Osteoblast (primary cell): ENCODE measurements around the gene KCNH5. TPM values are rescaled to one million over a fixed set of nuclear protein-coding genes. Genes with fewer than 3 reads are reported as not detected.

Experiments
- DNase-seq: peaks from one replicate; pipeline ENCODE4 v3.0.0; 2011; ENCODE audit warnings: low spot score, mixed read lengths; ENCODE audit not compliant: insufficient read length; ENCODE audit errors: missing footprints
- H2AFZ ChIP-seq: 2 replicates; pipeline ENCODE4 v1.6.0; 2011; ENCODE audit warnings: mild to moderate bottlenecking, low read length
- H3K27ac ChIP-seq: 2 replicates; pipeline ENCODE4 v1.5.1; 2011; ENCODE audit warnings: mild to moderate bottlenecking, low read depth, low read length, moderate library complexity
- H3K27me3 ChIP-seq: 2 replicates; pipeline ENCODE4 v1.6.0; 2012; ENCODE audit warnings: mild to moderate bottlenecking, control low read depth, inconsistent platforms, low read length, moderate library complexity; ENCODE audit not compliant: insufficient read depth
- H3K36me3 ChIP-seq: 2 replicates; pipeline ENCODE4 v1.5.1; 2011; ENCODE audit warnings: mild to moderate bottlenecking, low read length, control low read depth, moderate library complexity; ENCODE audit not compliant: insufficient read depth
- H3K4me1 ChIP-seq: 2 replicates; pipeline ENCODE4 v1.5.1; 2011; ENCODE audit warnings: mild to moderate bottlenecking, low read length, control low read depth, moderate library complexity; ENCODE audit not compliant: insufficient read depth
- H3K4me2 ChIP-seq: 2 replicates; pipeline ENCODE4 v1.6.0; 2011; ENCODE audit warnings: mild to moderate bottlenecking, low read length; ENCODE audit not compliant: insufficient read depth
- H3K4me3 ChIP-seq: fragments of 200-600 bp; sonication (generic); 3 replicates; pipeline ENCODE4 v1.5.1; 2012; ENCODE audit warnings: mild to moderate bottlenecking, low read length, inconsistent platforms; ENCODE audit not compliant: insufficient read depth
- H3K79me2 ChIP-seq: 2 replicates; pipeline ENCODE4 v1.6.0; 2012; ENCODE audit warnings: mild to moderate bottlenecking, low read length, control low read depth, inconsistent platforms; ENCODE audit not compliant: insufficient read depth
- H3K9me3 ChIP-seq: 2 replicates; pipeline ENCODE4 v1.5.1; 2011; ENCODE audit warnings: low read depth, low read length, control low read depth
- H4K20me1 ChIP-seq: 2 replicates; pipeline ENCODE4 v1.6.0; 2012; ENCODE audit warnings: mild to moderate bottlenecking, low read length, control low read depth; ENCODE audit not compliant: insufficient read depth
- total RNA-seq: library from RNA; depleted of rRNA; stranded (reverse); fragments of >200 nt; gene quantifications from 2 replicates; pipeline ENCODE4 v1.2.3, GENCODE V29; 2012
- TF ChIP-seq, protein P1 (sequence below): IDR thresholded peaks from 2 replicates; pipeline ENCODE4 v1.5.1; 2011; ENCODE audit warnings: mild to moderate bottlenecking, low read depth, low read length, moderate library complexity; ENCODE audit errors: extremely low read depth

KCNH5 gene
- total RNA-seq, 1 donor: not detected

DNA sequence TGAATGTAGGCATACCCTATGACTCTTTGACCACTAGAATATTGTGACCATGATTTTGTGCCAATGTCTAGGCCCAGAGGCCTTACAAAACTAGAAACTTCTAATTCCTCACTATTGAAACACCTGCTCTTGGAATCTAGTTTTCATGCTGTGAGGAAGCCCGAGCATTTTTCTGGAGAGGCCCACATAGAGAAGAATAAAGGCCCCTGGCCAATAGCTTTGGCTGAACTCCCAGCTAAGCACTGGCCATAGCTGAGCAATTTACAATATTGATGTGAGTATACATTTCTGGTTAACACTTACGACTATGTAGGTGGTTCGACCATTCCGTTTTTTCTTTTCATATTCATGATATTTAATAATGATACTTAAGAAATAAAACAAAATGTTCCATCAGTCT, 190.3 kb downstream of the KCNH5 start:
- no peak overlapping the region for H3K4me2 ChIP-seq
- no peaks in the 10 kb centered on the region for H3K27me3 ChIP-seq
- no peak overlapping the region for H3K4me3 ChIP-seq
- no peaks in the 10 kb centered on the region for H3K79me2 ChIP-seq
- TF ChIP-seq, protein P1, sequence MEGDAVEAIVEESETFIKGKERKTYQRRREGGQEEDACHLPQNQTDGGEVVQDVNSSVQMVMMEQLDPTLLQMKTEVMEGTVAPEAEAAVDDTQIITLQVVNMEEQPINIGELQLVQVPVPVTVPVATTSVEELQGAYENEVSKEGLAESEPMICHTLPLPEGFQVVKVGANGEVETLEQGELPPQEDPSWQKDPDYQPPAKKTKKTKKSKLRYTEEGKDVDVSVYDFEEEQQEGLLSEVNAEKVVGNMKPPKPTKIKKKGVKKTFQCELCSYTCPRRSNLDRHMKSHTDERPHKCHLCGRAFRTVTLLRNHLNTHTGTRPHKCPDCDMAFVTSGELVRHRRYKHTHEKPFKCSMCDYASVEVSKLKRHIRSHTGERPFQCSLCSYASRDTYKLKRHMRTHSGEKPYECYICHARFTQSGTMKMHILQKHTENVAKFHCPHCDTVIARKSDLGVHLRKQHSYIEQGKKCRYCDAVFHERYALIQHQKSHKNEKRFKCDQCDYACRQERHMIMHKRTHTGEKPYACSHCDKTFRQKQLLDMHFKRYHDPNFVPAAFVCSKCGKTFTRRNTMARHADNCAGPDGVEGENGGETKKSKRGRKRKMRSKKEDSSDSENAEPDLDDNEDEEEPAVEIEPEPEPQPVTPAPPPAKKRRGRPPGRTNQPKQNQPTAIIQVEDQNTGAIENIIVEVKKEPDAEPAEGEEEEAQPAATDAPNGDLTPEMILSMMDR: no peak
- no peaks in the 10 kb centered on the region for H4K20me1 ChIP-seq
- no peak overlapping the region for H3K27ac ChIP-seq
- DNase-seq: no peak
- no peaks in the 10 kb centered on the region for H3K36me3 ChIP-seq
- no peaks in the 10 kb centered on the region for H3K4me1 ChIP-seq
- no peak overlapping the region for H2AFZ ChIP-seq
- no peaks in the 10 kb centered on the region for H3K9me3 ChIP-seq

DNA sequence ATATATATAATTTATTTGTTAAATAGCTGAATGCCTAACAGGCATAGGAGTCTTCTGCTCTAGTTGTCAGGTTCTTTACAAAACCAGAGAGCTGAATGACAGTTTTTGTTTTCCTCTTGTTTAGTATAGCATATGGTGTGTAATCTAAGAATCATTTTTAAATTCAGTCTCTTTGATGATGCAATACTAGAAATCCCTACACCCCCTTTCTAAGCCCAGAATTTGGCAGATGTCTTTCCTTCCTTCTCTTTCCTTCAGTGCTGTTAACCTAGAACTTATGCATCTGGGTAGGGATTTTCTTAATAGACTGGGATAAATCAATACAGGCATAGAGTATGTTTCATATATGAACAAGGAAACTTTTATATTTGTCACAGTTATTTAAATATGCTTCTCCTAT, 198.1 kb downstream of the KCNH5 start:
- Histone ChIP-seq H3K4me1 (no peaks in the 10 kb centered on the region), H3K9me3 (peaks cover 3% of the 10 kb centered on the region), H2AFZ (no peak overlapping the region), H3K36me3 (no peaks in the 10 kb centered on the region), H3K4me2 (no peak overlapping the region), H3K4me3 (no peak overlapping the region), H3K79me2 (no peaks in the 10 kb centered on the region), H3K27ac (no peak overlapping the region), H4K20me1 (no peaks in the 10 kb centered on the region), H3K27me3 (no peaks in the 10 kb centered on the region)
- DNase-seq: peak; percentile 15
- TF ChIP-seq, protein P1: no peak

DNA sequence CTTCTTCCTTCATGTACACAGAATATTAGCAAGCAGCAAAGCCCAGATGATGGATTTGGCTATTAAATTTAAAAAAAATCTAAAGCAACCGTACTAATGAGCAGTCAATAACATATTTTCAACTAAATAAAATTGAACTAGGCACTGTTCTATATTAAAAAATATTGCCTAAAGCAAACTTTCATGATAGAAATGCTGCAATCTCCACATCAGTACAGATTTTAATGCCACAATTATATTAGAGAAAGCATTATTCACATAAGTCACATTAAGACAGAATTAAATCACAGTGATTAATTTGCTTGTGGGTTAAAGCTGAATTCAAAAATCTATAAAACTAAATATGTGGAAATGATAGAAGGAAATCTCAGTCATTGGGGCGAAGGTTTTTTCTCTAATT, 200.7 kb downstream of the KCNH5 start:
- Histone ChIP-seq H3K4me2 (no peak overlapping the region), H3K36me3 (no peaks in the 10 kb centered on the region), H2AFZ (no peak overlapping the region), H3K4me1 (no peaks in the 10 kb centered on the region), H4K20me1 (no peaks in the 10 kb centered on the region), H3K9me3 (peaks cover 3% of the 10 kb centered on the region), H3K4me3 (no peak overlapping the region), H3K27ac (no peak overlapping the region), H3K27me3 (no peaks in the 10 kb centered on the region), H3K79me2 (no peaks in the 10 kb centered on the region)
- TF ChIP-seq, protein P1: no peak
- no peak for DNase-seq

DNA sequence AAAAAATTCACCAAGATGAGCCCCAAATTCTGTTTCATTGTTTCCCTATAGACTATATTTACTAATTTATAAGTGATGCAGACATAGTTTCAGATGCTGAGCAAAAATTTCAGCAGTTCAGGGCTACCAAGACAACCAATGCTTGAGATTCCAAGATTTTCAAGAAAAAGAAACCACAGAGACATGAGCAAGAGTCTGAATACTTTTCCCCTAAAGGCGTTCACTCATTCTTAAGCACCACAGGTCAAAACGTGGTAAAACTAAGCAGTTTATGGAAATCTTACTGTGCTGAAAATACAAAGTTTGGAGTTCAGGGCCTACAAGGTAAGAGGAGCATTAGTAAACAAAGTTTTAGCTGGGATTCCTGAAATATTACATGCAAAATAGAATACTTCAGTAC, 221.2 kb downstream of the KCNH5 start:
- Histone ChIP-seq H3K4me1 (no peaks in the 10 kb centered on the region), H3K27me3 (no peaks in the 10 kb centered on the region), H3K9me3 (no peaks in the 10 kb centered on the region), H4K20me1 (no peaks in the 10 kb centered on the region), H2AFZ (no peak overlapping the region), H3K4me2 (no peak overlapping the region), H3K27ac (no peak overlapping the region), H3K36me3 (no peaks in the 10 kb centered on the region), H3K4me3 (no peak overlapping the region), H3K79me2 (no peaks in the 10 kb centered on the region)
- TF ChIP-seq, protein P1: no peak
- DNase-seq: no peak
